ENCODE measurements around the gene NTM.

DNA sequence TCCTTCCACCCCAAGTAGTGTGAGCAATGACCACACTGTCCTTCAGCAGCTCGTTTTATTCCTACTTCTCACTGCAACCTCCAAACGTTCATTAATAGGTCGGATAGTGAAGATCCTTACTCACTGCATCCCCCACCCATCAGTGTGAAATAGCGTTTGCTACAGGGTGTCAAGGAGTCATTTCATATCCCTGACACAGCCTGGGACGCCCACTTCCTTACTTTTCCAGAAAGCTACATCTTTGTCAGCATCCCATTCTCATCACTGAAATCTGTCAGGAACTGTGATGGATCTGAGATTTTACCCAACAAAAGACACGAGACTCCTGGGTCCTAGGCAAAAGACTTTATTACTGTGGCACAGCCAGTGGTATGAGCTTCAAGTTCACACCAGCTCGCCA lies 592.4 kb downstream of the NTM start:
- TF ChIP-seq, protein P1, sequence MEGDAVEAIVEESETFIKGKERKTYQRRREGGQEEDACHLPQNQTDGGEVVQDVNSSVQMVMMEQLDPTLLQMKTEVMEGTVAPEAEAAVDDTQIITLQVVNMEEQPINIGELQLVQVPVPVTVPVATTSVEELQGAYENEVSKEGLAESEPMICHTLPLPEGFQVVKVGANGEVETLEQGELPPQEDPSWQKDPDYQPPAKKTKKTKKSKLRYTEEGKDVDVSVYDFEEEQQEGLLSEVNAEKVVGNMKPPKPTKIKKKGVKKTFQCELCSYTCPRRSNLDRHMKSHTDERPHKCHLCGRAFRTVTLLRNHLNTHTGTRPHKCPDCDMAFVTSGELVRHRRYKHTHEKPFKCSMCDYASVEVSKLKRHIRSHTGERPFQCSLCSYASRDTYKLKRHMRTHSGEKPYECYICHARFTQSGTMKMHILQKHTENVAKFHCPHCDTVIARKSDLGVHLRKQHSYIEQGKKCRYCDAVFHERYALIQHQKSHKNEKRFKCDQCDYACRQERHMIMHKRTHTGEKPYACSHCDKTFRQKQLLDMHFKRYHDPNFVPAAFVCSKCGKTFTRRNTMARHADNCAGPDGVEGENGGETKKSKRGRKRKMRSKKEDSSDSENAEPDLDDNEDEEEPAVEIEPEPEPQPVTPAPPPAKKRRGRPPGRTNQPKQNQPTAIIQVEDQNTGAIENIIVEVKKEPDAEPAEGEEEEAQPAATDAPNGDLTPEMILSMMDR (IDR thresholded peaks at IDR 0.05), result no peak
- TF ChIP-seq POLR2A (IDR thresholded peaks at IDR 0.05), result no peak

All from transverse colon (tissue), 3 donors.